ENCODE results near the gene TMOD1. TPM values are rescaled to one million over a fixed set of nuclear protein-coding genes. Genes with fewer than 3 reads are reported as not detected.

Gene TMOD1
- total RNA-seq, 2 experiments from 2014 or later: not detected

DNA sequence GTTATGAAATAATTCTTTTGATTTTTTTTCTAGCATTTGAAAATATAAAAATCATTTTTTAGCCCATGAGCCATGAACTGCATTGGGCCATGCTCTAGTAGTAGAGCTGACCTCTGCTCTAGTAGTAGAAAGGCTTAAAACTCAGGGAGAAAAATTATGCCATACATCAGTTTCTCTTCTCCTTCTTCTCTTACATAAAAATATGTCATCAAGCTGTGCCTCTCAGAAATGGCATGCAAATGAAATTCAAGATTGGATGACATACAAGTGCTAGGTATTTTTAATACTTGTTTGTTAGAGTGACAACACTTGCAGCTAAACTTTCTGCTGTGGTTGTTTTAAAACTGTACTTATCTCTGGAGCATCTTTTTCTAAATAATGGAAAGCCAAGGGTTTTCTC lies 42.1 kb upstream of the TMOD1 start:
- intact Hi-C loops (cut with micrococcal nuclease; ENCODE audit: unreplicated experiment): no loop called here
- no TSS peak for BruUV-seq (replicated peaks)
- Histone ChIP-seq H3K9me2 (ENCODE audit: insufficient read depth, low read length) (no peaks in the 10 kb centered on the region), H3K36me3 (ENCODE audit: insufficient read depth, low read length) (no peaks in the 10 kb centered on the region), H3K4me3 (ENCODE audit: low read depth, low read length, poor library complexity, severe bottlenecking) (no peak overlapping the region), H3K27ac (ENCODE audit: low read depth, low read length, poor library complexity, severe bottlenecking) (no peak overlapping the region), H3K79me2 (ENCODE audit: insufficient read depth, low read depth, low read length) (no peaks in the 10 kb centered on the region), H3K4me2 (ENCODE audit: low read length) (no peak overlapping the region), H3K9me3 (ENCODE audit: low read length) (no peaks in the 10 kb centered on the region), H3K4me1 (ENCODE audit: insufficient read depth, low read length, poor library complexity, severe bottlenecking) (no peaks in the 10 kb centered on the region), H4K20me1 (ENCODE audit: insufficient read depth, low read length) (no peaks in the 10 kb centered on the region), H2AFZ (ENCODE audit: low read length) (no peak overlapping the region)
- no peak for DNase-seq (ENCODE audit: low spot score)
- ChIA-PET CTCF (ENCODE audit: unreplicated experiment) (no interaction called here), POLR2A (no interaction called here)
- TF ChIP-seq EZH2phosphoT487 (IDR thresholded peaks at IDR 0.05; ENCODE audit: borderline replicate concordance, low read depth, low read length): no peak
- TF ChIP-seq CTCF (conservative IDR thresholded peaks at IDR 0.05; ENCODE audit: low read length): no peak

DNA sequence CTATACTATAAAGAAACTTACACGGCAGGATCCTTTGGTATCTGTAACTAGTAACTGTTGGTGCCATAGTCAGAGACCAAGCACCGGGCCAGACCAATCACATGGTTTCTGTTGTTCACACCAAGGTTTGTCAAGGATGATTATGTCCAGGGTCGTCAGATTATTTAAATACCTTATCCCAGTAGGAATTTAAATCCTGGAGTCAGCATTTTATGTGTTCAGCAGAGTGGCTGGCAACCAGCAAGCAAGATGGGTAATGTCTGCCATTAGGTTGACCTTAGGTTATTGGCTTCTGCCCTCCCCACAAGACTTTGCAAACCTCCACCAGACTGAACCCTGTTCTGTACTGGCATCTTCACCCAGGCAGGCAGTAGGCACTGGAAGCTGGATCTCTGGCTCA lies 39.3 kb upstream of the TMOD1 start:
- DNase-seq (ENCODE audit: low spot score): no peak
- Histone ChIP-seq H3K36me3 (ENCODE audit: insufficient read depth, low read length) (no peaks in the 10 kb centered on the region), H3K79me2 (ENCODE audit: insufficient read depth, low read depth, low read length) (no peaks in the 10 kb centered on the region), H3K4me3 (ENCODE audit: low read depth, low read length, poor library complexity, severe bottlenecking) (no peak overlapping the region), H3K9me3 (ENCODE audit: low read length) (no peaks in the 10 kb centered on the region), H3K27ac (ENCODE audit: low read depth, low read length, poor library complexity, severe bottlenecking) (no peak overlapping the region), H3K4me2 (ENCODE audit: low read length) (no peak overlapping the region), H2AFZ (ENCODE audit: low read length) (no peak overlapping the region), H3K9me2 (ENCODE audit: insufficient read depth, low read length) (no peaks in the 10 kb centered on the region), H4K20me1 (ENCODE audit: insufficient read depth, low read length) (no peaks in the 10 kb centered on the region), H3K4me1 (ENCODE audit: insufficient read depth, low read length, poor library complexity, severe bottlenecking) (no peaks in the 10 kb centered on the region)
- intact Hi-C loops (cut with micrococcal nuclease; ENCODE audit: unreplicated experiment): no loop called here
- TF ChIP-seq EZH2phosphoT487 (IDR thresholded peaks at IDR 0.05; ENCODE audit: borderline replicate concordance, low read depth, low read length) (no peak), CTCF (conservative IDR thresholded peaks at IDR 0.05; ENCODE audit: low read length) (no peak)
- POLR2A ChIA-PET: interaction anchor here (1.7 to 1.9 kb wide), 2 partner anchors 12 to 29 kb away, joined by 5 to 6 read pairs; no protein-coding TSS in a partner anchor
- CTCF ChIA-PET (ENCODE audit: unreplicated experiment): interaction anchor here (0.6 kb wide), 1 partner anchor 895 kb away, joined by 3 read pairs; no protein-coding TSS in a partner anchor
- no TSS peak for BruUV-seq (replicated peaks)

DNA sequence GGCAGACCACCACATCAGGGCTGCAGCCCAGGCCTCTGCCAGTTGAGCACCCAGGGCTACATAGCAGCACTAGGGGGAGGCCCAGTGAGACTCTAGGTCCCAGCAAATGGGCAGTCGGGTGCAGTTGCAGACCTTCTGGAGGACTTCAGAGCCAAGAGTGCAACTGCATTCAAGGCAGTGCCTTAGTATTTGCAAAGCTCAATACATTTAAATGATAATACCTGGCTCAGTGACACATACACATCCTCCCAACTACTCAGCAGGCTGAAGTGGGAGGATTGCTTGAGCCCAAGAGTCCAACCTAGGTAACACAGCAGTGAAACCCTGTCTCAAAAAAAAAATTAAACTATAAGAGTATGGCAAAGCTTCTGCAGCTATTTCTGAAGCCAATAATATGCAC lies 38.6 kb upstream of the TMOD1 start:
- Histone ChIP-seq H3K9me3 (ENCODE audit: low read length) (no peaks in the 10 kb centered on the region), H4K20me1 (ENCODE audit: insufficient read depth, low read length) (no peaks in the 10 kb centered on the region), H3K4me3 (ENCODE audit: low read depth, low read length, poor library complexity, severe bottlenecking) (no peak overlapping the region), H3K4me2 (ENCODE audit: low read length) (no peak overlapping the region), H2AFZ (ENCODE audit: low read length) (no peak overlapping the region), H3K36me3 (ENCODE audit: insufficient read depth, low read length) (no peaks in the 10 kb centered on the region), H3K27ac (ENCODE audit: low read depth, low read length, poor library complexity, severe bottlenecking) (no peak overlapping the region), H3K4me1 (ENCODE audit: insufficient read depth, low read length, poor library complexity, severe bottlenecking) (no peaks in the 10 kb centered on the region), H3K79me2 (ENCODE audit: insufficient read depth, low read depth, low read length) (no peaks in the 10 kb centered on the region), H3K9me2 (ENCODE audit: insufficient read depth, low read length) (no peaks in the 10 kb centered on the region)
- DNase-seq (ENCODE audit: low spot score): no peak
- POLR2A ChIA-PET: interaction anchor here (0.7 to 1.9 kb wide), 2 partner anchors 16 to 29 kb away, joined by 6 to 8 read pairs; no protein-coding TSS in a partner anchor
- no TSS peak for BruUV-seq (replicated peaks)
- intact Hi-C loops (cut with micrococcal nuclease; ENCODE audit: unreplicated experiment): no loop called here
- TF ChIP-seq EZH2phosphoT487 (IDR thresholded peaks at IDR 0.05; ENCODE audit: borderline replicate concordance, low read depth, low read length): no peak
- TF ChIP-seq CTCF (conservative IDR thresholded peaks at IDR 0.05; ENCODE audit: low read length): no peak
- CTCF ChIA-PET (ENCODE audit: unreplicated experiment): no interaction called here

Data from OCI-LY7 (cell line).